SK-N-DZ (cell line): ENCODE measurements around the gene KCNMA1.

ENCODE experiments used
- DNase-seq: peaks from one replicate; pipeline ENCODE4 v3.0.0-alpha.2; 2015; ENCODE audit warnings: low spot score

KCNMA1 gene

DNA sequence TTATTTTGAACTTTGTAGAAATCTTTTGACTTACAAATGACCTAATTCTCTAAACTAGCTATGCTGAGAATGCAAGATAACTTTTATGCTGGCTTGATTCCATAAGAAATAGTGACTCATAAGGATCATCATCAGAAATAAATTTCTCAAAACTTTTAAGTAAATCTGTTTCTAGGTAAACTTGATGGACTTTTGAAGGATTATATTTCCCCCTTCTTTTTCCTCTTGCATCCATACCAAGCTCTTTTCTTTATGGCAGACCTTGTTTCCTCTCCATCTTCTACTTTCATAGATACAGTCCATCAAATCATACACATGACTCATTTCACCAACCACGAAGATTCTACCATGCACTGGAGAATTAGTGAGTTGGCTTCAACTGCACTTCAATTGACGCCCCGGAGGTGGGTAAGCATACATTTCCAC, 336.3 kb downstream of the KCNMA1 start:
- DNase-seq = no peak

DNA sequence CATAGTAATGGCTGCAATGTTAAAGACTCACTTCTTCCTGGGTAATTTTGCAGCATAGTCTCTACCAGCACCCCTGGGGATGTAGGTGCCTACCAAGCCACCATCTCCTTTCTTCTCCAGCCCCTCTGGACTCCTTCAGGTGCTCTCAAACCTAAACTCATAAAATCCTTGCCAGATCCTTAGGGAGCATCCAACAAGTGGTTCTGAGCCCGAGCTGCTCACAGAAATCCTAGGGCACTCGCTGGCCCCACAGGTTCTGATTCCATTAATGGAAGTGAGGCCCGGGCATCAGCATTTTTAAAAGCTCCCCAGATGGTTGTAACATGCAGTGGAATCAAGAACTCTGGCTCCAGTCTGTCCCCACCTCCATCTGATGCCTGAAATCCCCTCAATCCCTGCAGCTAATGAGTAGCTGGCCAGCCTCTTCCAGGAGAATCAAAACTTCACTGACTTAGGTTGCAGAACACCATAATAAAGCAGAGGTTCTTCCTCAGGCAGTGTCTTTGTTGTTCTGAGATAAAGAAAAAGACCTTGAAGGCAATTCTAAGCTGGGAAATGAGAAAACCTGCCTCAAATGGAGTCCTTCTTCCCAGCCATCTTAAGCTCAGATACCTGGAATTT, 336.8 kb downstream of the KCNMA1 start:
- no peak for DNase-seq

DNA sequence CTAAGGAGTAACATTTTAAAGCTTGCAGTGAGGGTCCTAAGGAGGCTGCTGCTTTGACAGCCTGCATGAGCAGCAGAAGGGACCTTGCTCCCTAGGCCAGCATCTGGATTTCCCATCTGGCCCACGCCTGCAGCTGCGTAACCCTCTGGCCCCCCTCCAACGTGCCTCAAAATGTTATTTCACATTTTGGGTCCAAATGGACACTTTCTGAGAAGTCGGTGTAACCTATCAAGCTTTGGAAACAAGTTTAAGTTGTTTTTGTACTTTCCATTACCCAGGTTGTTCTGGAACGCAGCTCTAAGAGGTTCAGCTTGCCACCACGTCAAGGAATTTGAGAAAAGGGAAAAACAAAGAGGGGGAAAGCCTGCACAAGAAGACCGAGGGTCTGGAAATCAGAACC, 338.3 kb downstream of the KCNMA1 start:
- no peak for DNase-seq

DNA sequence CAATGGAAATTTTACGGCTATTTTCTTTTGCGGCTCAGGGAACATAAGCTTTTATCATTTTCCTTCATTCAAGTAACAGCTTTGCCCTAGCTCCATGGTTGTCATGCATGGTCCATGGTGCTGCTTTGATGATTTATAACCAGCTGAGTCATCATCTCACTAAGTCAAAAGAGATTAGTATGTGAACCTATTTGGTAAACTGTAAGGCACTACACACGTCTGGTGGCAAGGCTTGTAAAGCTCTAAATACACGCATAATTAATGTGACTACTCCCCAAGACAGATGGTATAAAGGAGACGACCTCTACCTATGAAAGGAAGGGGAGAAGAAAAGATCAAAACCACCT, 340.2 kb downstream of the KCNMA1 start:
- DNase-seq = no peak

DNA sequence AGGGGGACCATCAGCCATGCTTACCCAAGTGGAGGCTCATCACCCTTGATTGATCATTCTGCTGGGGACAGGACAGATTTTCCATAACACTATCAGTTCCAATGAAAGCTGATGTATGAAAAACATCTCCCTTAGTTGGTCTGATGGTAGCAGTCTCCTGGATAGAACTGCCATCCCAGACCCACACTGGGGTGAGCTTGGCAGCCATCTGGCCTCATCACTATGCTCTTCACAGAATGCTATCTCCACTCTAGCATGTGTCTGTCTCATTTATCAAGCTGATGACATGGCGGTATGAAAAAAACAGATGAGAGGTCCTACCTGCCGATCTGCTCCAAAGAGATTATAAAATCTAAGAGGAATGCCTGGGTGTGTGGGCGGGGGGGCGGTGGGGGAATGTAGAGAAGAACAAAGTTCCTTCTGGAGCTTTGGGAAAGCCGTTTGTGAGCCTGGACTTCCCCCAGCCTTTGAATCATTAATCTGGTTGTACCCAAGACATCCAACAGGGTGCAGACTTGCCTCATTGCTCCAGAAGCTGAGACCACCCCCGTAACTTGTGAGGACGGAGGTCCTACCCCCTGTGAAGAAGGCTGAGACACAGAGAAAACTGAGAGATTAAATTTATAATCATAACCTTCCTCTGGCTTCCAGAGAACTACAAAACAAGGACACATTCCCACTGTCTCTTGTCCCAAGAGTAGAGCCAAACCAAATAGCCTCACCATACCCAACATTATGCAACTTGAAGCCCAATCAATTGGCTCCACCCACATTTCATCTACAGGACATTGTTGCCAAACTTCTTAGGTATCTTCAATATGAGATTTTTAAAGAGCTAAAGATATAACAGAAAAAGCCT, 340.8 kb downstream of the KCNMA1 start:
- no peak for DNase-seq

DNA sequence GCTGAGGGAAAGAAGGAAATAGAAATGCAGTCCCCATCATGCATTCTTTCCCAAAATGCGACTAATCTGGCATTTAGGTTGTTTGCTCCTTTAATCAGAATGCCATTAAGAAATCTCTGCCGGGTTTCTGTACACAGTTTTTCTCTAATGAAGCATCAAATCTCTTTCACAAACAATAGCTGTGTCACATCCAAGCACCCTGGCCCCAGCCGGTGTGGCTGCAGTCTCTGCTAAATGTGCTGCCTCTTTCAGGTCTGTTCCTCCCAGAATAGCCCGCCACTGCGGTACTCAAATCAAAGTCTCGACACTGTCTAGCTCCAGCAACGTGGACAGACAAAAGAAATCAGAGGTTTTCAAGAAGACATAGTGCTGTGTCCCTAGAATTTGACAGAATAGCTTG, 343.8 kb downstream of the KCNMA1 start:
- no peak for DNase-seq

DNA sequence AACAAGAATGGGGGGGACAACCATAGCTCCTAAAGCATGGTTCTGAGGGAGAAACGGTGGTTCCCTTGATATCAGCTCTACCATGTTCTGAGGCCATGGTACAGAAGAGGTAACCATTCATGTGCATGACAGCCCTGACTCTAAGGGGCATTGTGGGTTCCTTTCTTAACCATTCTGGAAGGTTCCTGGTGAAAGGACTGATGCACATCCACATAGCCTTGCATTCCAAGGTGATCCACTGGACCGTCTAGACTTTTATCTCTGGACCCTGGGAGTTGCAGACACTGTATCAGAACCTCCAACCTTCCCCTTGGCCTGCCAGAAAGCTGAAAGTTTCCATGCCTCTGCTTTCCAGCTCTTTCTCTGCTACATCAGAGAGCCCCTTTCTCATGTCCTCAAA, 344.3 kb downstream of the KCNMA1 start:
- DNase-seq = no peak

DNA sequence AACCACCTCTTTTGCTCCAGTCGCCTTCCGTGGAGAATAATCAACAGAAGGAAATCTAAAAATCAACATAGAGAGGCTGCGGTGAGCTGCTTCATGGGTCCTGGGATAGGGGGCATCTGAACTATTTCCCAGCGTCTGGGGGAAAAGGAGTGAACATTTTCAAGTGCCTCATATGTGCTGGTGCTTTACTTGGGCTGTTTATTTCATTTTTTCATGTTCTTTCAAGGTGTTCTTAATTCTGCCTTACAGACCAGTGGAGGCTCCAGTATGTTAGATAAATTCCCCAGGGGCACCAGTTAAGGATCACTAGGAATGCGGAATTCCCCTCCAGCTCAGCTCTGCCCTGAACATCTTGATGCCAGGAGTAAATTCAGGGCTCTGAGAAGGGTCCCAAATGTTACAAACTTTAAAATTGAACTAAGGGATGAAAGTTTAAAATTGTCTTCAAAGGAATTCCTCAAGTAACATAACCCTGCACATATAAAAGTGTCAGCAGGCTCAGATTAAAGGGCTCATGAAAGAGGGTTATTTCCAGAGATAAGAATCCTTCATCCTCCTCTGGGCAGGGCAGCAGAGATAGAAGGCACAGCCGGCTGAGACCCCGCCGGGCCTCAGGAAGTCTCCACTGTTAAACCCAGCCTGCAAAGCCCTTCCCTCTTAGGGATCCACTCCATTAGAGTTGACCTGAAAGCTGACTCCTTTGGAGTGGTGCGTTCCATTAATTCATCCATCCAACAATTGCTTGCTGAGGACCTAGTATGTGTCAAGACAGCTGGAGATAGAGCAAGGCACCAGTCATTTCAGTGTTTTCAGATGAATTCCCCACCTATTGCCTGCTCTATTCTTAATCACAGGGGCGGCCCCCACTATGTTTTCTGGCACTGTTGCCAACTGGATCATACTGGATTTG, 345.8 kb downstream of the KCNMA1 start:
- no peak for DNase-seq

DNA sequence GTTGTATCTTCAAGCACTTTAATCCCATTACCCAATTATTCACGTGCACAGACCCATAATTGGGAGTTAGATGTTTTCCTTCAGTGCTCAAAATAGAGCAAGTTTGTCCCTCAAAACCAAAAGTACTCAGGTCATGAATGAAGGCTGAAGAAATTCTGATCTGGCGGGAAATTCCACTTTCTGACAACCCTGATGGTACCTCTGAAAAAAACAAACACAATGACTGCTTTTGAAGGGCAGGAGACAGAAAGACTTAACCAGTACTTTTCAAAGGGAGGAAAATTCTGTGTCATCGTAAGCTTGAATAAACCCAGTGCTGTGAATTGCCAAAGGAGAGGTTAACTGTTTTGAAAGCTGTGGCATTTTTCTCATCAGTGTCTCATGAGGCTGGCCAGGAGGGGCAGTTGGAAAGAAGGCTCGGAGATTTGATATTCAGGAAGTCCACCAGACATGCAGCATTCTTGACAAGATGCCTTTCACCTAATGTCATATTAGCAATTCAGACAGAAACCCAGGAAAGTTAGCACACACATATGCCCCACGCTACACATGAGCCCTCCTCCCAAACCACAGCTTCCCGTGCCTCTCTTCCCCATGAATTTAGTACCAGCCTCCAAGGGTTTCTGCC, 347.0 kb downstream of the KCNMA1 start:
- DNase-seq = no peak

DNA sequence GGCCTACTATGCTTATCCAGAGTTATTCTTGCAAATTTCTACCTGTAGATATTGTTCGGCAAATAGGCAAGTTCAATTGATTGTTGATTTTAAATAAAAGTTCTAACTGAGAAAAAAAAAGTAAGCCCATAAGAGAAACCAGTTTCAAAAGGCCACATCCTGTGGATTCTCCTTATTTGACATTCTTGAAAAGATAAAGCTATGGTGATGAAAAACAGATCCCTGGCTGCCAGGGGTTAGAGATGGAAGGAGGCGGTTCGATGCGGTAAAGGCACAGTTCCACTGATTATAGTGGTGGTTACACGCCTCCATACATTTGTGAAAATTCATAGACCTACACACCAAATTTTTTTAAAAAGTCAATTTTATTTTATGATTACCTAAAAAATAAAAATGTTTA, 347.8 kb downstream of the KCNMA1 start:
- peak; percentile 80 for DNase-seq

DNA sequence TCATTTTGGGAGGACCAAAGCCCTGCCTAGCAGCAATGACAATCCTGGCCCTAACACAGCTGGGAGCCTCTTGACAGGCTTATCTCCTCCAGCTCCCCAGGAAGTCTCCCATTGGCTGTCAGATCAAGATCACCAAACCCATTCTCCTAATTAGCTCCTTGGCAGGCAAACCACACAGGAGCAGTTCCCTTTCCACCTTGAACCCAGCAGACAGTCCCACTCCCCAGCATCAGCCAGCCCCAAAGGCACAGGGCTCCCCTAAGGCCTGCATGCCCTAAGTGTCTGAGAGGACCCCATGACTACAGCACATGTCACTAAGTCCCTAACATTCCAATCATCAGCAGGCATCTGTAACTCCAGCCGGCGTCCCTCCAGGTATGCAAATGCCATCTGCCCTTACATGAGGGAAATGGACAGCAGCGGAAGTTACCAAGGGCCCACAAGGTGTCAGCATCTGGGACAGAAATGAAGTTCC, 348.5 kb downstream of the KCNMA1 start:
- DNase-seq = peak; percentile 30

DNA sequence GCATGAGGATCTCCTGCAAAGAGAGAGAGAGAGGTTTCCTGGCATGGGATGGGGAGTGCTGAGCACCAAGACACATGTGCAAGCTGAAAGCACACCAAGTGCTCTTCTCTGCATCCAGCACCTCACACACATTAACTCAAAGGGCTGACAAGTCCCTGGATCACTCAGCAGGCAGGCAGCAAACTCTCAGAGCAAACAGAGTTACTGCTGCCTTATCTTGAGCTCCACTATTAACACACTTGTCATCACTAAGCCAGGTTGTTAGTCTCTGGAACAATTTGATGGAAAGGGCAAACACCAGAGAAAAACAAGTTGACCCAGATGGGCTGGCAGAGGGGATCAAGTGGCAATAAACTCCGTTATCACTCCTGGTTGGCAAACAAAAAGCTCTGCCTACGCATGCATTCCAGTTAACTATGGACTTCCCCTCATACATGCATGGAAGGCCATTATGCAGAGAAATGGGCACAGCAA, 349.9 kb downstream of the KCNMA1 start:
- DNase-seq = peak; percentile 26

DNA sequence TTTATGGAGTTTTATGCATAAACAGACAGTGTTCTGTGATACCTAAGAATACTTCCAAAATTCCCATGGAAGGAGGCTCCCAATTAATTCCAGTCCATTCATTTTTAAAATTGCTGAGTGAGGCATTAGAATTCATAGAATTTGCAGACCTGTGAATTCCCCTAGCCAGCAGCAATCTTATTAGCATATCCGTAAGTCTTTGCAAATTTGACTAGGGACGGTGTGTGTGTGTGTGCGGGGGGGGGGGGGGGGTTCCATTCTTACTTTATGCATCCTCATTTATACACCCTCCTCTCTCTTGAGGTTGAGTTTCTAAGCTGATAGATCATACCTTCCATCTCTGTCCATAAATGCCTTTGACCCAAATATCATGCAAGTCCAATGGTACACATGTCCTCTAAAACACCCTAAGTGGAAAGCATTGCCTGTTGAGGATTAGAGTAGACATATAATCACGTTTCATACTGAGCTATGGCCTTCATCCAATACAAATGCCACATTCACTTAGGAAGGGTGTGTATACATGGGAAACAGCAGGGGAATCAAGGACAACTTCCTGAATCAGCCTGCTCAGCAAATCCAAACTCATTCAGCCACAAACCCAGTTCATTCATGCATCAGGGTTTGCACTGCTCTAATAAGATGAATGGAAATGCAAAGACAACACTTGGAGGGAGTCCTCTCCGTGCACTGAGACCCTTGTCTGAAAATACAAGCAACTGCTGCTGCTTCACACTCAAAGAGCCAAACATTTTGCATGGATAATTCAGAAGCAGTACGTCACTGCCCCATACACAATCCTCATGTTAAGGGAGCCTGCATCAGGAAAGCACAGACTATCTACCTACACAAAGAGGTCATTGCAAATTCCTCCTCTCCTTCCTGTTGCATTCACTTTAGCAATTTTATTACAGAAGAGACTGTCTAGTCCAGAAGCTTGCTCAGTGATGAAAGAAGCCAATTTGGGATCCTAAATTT, 350.8 kb downstream of the KCNMA1 start:
- DNase-seq = peak; percentile 20

DNA sequence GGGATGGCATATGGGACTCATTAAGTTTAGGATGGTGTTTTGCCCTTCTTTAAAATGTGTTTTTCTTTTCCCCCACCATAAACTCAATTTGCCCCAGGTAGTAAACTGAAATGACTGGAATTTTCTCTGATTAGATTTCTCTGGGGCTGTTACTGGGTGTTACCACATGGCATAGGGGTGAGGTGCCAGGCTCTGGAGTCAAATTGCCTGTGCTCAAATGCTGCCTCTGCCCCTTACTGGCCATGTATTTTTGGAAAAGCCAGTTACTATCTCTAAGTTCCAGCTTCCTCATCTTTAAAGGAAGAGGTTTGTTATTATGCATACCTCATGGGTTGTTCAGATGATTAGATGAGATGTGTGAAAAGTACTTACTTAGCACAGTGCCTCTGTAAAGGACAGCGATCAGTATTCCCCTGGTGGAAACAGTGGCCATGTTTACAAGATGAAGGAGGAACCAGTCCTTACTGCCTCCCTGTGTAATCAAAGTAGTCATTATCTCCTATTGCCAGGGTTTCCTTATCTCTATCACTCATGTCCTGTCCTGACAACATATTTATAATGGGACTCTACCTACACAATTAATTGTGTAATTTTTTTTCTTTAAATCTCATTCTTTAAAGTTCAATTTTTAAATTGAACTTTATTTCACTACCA, 352.0 kb downstream of the KCNMA1 start:
- no peak for DNase-seq

DNA sequence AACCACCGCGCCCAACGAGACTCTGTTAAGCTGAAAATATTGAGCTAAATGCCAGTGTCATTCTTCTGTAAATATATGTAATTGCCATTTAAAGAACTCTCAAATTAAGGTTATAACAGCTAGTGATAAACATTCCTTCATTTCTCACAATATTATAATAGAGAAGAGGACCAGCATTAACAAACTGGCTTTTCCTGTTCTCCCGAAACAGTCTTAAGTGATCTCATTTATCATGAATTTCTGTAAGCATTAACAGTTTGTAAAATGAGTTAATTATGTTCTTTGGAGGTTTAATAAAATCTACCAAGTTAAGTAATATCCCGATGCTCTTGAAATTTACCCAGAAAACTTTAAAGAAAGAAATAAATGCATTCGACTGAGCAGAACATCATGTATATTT, 352.8 kb downstream of the KCNMA1 start:
- DNase-seq = no peak

DNA sequence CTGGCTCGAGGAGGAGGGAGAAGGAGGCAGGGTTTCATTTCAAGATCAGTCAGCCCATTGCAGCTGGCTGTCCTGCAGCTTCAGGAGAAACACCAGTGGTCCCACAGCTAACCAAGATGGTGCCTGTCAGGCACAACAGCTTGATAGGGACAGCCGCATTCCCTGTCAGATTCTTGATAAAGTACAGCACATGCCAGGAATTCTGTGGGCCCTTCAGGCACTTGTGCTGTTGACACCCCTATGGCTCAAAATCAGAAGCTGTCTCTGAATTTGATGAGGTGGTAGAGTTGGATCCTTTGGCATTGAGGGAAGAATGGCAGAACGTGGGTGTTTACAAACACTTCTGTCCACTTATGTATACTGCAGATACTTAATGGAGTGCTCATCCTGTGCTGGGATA, 354.3 kb downstream of the KCNMA1 start:
- no peak for DNase-seq

DNA sequence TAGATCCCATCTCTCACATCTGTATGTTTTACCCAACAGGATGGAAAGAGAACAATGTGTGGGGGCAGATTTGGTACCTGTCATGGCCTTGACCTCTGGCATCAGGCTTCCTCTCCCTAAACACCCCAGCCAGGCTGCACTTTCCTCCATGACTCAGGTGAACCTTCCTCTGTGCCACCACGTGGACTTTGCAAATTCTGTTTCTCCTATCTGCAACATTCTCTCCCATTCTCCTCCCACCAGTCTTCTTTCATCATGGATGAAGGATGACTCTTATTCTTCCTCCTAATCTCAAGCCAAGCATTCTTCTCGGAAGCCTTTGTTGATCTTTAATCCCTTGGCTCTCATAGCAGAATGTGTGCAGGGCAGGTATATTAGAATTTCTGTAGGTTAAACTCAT, 355.4 kb downstream of the KCNMA1 start:
- DNase-seq = no peak

DNA sequence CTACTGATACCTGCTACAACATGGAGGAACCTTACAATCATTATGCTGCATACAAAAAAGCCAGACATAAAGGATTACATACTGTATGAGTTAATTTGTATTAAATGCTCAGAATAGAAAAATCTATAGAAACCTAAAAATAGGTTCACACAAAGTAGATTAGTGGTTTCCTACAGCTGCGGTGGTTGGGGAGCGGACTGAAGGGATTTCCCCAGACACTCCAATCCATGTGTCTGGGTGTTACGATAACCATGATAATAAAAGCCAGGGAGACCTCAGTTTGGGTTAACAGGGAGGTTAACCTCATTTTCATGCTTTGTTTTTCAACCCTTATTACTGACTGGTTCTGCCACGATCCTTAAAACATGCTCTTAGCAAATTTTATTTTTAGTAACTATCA, 355.9 kb downstream of the KCNMA1 start:
- no peak for DNase-seq

DNA sequence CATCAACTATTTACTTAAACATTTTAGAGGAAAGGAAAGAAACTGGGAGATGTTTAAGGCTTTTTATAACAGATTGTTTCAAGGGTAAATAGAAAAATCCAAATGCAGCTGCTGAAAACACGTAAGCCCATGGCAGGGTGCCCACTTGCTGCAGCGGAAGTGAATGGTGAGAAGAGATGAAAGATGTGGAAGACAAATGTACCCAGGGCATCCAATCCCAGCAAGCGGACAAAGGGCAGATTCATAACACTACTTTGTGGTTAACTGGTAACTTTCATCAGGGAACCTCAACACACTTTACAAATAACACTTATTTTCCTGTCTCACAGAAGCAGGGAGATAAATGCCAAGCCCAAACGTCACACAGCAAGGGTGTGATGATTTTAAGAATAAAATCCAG, 358.4 kb downstream of the KCNMA1 start:
- no peak for DNase-seq
